ENCODE data around the gene CDH4. TPM values are rescaled to one million over a fixed set of nuclear protein-coding genes. Genes with fewer than 3 reads are reported as not detected.

The CDH4 gene
- total RNA-seq, 4 donors from 2014 or later, result 0.71 to 4.2 (median 2.9) TPM

- DNase-seq (ENCODE audit: low spot score in 2 of 2), result no peak
- intact Hi-C loops (cut with DNase I; ENCODE audit: low total_unique reads), result no loop called here
- WGBS, 2 donors, result 50 to 55% methylated on average over 10 of the region's 10 CpGs
- TF ChIP-seq CTCF (IDR thresholded peaks at IDR 0.05) (no peak), POLR2A (IDR thresholded peaks at IDR 0.05) (no peak)
- no peak overlapping the region for H3K4me3 ChIP-seq (ENCODE audit: low read depth, poor library complexity, severe bottlenecking)
These were observed 181.1 kb downstream of the CDH4 start for GRCh38 chr20:61433176-61433575.

- TF ChIP-seq CTCF (IDR thresholded peaks at IDR 0.05) (no peak), POLR2A (IDR thresholded peaks at IDR 0.05) (no peak)
- WGBS, 2 donors, result 73 to 75% methylated on average over 9 of the region's 9 CpGs
- no peak overlapping the region for H3K4me3 ChIP-seq (ENCODE audit: low read depth, poor library complexity, severe bottlenecking)
- no peak for DNase-seq (ENCODE audit: low spot score in 2 of 2)
- intact Hi-C loops (cut with DNase I; ENCODE audit: low total_unique reads), result no loop called here
These were observed 181.8 kb downstream of the CDH4 start for GRCh38 chr20:61433816-61434215.

GRCh38 chr20:61434341-61434781, 182.3 kb downstream of the CDH4 start:
- intact Hi-C loops (cut with DNase I; ENCODE audit: low total_unique reads), result no loop called here
- no peak overlapping the region for H3K4me3 ChIP-seq (ENCODE audit: low read depth, poor library complexity, severe bottlenecking)
- WGBS, 2 donors, result 37 to 42% methylated on average over 18 of the region's 18 CpGs
- TF ChIP-seq CTCF (IDR thresholded peaks at IDR 0.05) (no peak), POLR2A (IDR thresholded peaks at IDR 0.05) (no peak)
- DNase-seq (ENCODE audit: low spot score in 2 of 2), result no peak

- WGBS, 2 donors, result 88 to 89% methylated on average over 15 of the region's 15 CpGs
- intact Hi-C loops (cut with DNase I; ENCODE audit: low total_unique reads), result no loop called here
- TF ChIP-seq POLR2A (IDR thresholded peaks at IDR 0.05) (no peak), CTCF (IDR thresholded peaks at IDR 0.05) (no peak)
- no peak for DNase-seq (ENCODE audit: low spot score in 2 of 2)
- no peak overlapping the region for H3K4me3 ChIP-seq (ENCODE audit: low read depth, poor library complexity, severe bottlenecking)
These were observed 183.2 kb downstream of the CDH4 start for GRCh38 chr20:61435184-61435822.

- WGBS, 2 donors, result 84 to 85% methylated on average over 3 of the region's 3 CpGs
- DNase-seq (ENCODE audit: low spot score in 2 of 2), result no peak
- TF ChIP-seq POLR2A (IDR thresholded peaks at IDR 0.05) (no peak), CTCF (IDR thresholded peaks at IDR 0.05) (no peak)
- H3K4me3 ChIP-seq (ENCODE audit: low read depth, poor library complexity, severe bottlenecking), result no peak overlapping the region
- intact Hi-C loops (cut with DNase I; ENCODE audit: low total_unique reads), result no loop called here
These were observed 183.8 kb downstream of the CDH4 start for GRCh38 chr20:61435823-61436220.

GRCh38 chr20:61436283-61436666, 184.2 kb downstream of the CDH4 start:
- H3K4me3 ChIP-seq (ENCODE audit: low read depth, poor library complexity, severe bottlenecking), result no peak overlapping the region
- DNase-seq (ENCODE audit: low spot score in 2 of 2), result no peak
- TF ChIP-seq CTCF (IDR thresholded peaks at IDR 0.05) (no peak), POLR2A (IDR thresholded peaks at IDR 0.05) (no peak)
- WGBS, 2 donors, result 34 to 51% methylated on average over 2 of the region's 2 CpGs
- intact Hi-C loops (cut with DNase I; ENCODE audit: low total_unique reads), result no loop called here
